Measurements from ENCODE around the gene COL4A6.

Gene COL4A6

DNA sequence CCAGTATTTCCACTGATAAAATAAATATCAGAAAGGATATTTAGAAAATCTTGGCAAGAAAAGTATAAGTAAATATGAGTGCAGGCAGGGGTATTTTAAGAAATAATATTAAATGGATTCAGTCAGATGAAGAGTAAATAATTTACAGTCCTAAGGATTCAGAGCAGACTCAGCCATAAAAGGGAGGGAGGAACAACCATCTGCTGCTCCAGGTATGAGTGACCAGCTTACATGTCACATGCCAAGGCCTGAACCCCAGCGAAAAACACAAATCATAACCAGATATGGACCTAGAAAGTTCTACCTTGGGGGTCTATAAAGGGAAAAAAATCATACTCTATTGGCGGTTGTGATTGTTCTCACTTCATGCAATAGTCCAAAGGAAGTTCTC lies 166.8 kb downstream of the COL4A6 start:
- no peak for DNase-seq (ENCODE audit: insufficient read length, low spot score)
- no peak for FAIRE-seq
- TF ChIP-seq, protein P1, sequence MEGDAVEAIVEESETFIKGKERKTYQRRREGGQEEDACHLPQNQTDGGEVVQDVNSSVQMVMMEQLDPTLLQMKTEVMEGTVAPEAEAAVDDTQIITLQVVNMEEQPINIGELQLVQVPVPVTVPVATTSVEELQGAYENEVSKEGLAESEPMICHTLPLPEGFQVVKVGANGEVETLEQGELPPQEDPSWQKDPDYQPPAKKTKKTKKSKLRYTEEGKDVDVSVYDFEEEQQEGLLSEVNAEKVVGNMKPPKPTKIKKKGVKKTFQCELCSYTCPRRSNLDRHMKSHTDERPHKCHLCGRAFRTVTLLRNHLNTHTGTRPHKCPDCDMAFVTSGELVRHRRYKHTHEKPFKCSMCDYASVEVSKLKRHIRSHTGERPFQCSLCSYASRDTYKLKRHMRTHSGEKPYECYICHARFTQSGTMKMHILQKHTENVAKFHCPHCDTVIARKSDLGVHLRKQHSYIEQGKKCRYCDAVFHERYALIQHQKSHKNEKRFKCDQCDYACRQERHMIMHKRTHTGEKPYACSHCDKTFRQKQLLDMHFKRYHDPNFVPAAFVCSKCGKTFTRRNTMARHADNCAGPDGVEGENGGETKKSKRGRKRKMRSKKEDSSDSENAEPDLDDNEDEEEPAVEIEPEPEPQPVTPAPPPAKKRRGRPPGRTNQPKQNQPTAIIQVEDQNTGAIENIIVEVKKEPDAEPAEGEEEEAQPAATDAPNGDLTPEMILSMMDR (IDR thresholded peaks at IDR 0.05; ENCODE audit: insufficient read depth, missing control alignments), result no peak

DNA sequence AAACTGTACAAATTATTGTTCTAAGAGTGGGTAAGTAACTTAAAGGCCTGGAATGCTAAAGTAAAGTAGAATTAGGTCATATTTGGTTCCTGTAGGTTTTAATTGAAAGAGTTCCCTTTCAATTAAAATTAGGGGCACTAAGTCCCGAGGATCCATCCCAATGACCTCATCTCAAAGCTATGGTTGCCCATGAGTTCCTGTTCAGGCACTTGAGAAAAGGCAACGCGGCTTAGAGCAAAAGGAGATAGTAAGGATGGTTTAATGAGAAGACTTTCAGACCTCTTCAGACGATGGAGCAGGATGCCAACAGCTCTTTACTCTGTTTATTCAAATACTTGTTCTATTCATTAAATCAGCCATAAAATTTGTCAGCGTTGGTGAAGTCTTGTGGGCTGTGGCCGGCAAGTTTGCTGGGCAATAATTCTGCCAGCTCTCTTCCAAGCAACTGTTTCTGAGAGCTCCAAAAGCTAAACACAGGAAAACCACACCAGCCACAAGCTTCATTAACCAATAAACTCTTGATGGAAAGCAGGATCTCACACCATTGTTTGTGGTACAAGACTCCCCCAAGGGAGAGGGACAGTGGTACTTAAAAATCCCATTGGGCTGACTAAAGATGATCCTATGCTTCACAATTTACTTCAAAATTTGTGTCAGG lies 167.4 kb downstream of the COL4A6 start:
- FAIRE-seq (no peak), DNase-seq (ENCODE audit: insufficient read length, low spot score) (no peak)
- TF ChIP-seq, protein P1 (IDR thresholded peaks at IDR 0.05; ENCODE audit: insufficient read depth, missing control alignments), result no peak

DNA sequence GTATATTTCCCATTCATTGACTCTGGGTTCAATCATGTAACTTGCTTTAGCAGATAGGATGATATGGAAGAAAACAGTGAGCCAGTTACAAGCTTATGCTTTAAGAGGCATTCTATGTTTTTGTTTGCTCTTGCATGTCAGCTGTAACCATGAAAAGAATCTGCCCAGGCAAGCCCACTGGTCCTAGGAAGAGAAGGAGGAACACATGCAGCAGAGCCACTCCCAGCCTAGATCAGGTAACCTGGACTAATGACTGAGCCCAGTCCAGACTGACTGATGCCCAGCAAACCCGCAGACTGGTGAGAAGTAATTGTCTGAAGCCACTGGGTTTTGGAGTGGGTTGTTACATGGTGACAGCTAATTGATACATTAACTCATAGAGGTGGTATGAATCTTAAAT lies 167.9 kb downstream of the COL4A6 start:
- FAIRE-seq (no peak), DNase-seq (ENCODE audit: insufficient read length, low spot score) (no peak)
- TF ChIP-seq, protein P1 (IDR thresholded peaks at IDR 0.05; ENCODE audit: insufficient read depth, missing control alignments), result no peak

DNA sequence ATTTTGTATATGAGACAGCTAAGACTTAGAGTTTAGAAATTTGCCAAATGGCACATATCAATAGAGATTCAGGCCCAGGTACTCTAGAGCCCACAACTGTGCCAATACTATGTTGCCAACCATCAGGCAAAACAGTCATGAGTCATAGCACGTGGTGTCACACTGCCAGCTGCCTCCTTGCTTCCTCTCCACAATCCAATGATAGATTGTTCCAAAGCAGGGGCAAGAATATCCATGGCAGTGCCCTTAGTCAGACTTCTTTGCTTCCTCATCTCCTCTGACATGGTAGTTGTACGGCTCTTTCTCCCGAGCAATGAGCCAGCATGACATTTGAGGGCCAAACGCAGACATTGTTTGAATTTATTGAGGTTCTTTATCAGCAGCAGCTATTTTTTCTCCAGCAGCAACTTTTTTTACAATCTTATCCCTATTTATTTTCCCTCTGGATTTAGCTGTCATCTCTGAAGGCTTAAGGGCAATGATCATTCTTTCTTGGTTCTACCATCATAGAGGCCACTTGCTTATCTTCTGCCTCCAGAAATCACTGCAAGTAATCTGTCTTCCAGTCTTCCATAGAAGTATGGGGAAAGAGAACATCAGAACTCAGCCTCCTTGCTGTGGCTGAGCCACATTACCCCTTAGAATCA lies 169.7 kb downstream of the COL4A6 start:
- FAIRE-seq, result no peak
- no peak for DNase-seq (ENCODE audit: insufficient read length, low spot score)
- TF ChIP-seq, protein P1 (IDR thresholded peaks at IDR 0.05; ENCODE audit: insufficient read depth, missing control alignments), result no peak

DNA sequence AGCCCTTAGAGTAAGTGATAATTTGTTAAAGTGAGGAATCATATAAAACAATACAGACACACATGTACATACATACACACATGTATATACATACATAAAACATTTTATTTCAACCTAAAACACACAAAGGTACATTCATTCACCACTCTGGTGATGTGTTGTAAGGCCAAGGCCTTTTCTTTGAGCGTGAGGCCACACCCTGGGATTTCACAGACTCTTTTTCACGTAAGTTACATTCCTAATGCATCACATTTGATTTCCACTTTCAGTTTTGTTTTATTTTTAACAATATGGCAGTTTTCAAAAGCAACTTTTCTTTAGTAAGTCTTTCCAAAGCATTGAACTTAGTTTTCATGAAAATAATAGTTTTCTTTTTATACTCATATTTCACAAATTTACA lies 170.7 kb downstream of the COL4A6 start:
- no peak for FAIRE-seq
- TF ChIP-seq, protein P1 (IDR thresholded peaks at IDR 0.05; ENCODE audit: insufficient read depth, missing control alignments), result no peak
- DNase-seq (ENCODE audit: insufficient read length, low spot score), result no peak

DNA sequence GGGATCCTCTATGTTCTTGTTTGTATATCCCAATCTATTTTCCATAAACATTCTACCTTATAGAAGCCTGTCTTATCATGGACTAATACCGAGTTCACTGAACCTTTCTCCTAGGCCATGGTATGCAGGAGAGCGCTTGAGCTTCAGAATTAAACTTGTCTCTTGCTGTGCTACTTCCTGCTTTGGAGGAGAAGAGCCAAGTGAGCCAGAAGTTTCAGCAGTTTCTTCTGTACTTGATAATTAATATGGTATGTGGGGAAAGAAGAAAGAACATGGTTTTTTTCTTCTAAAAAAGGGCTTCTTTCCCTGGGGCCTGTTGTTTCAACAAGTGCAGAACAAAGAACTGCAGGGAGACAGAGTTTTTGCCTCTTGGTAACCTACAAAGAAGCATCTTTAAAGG lies 173.8 kb downstream of the COL4A6 start:
- DNase-seq (ENCODE audit: insufficient read length, low spot score) (no peak), FAIRE-seq (no peak)
- TF ChIP-seq, protein P1 (IDR thresholded peaks at IDR 0.05; ENCODE audit: insufficient read depth, missing control alignments), result no peak

DNA sequence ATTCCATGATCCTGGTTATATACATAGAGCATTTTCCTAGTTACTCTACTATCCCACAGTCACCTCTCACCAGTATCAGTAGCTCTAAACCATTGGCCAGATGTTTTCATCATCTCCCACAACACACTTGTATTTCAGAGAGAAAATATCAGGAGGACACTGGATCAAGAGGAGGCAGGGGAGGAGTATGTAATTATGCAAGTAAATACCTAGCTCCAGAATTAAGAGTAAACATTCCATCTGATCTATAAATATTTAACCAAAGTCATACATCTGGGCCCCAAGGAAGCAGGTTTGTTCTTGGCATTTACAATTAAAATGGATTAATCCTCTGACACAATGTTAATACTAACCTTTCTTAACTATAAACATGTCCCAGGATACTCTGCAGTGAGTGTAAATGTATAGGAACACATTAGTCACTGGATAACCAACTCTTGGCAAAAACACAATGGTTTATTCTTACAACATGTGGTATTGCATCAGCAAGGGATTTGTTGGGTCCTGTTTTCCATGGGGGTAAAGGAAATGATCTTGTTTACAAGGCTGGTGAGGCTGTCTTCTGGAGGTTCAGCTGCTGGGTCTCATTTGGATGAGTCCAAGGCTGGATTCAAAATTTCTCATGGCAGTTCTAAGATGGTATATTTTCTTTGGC lies 176.5 kb downstream of the COL4A6 start:
- TF ChIP-seq, protein P1 (IDR thresholded peaks at IDR 0.05; ENCODE audit: insufficient read depth, missing control alignments), result no peak
- FAIRE-seq, result no peak
- DNase-seq (ENCODE audit: insufficient read length, low spot score), result no peak

All from D721Med (cell line).